Keratinocyte (primary cell): ENCODE measurements around the gene NIPAL4.
"Not testable (repeated sequence)": the region's sequence is repeated elsewhere in the genome, so short reads cannot be mapped to it uniquely, and the experiment has no call there.

Experiments
- EZH2 ChIP-seq: IDR thresholded peaks from one replicate; pipeline ENCODE4 v1.6.1; 2012; ENCODE audit warnings: inconsistent platforms, mild to moderate bottlenecking, low read length, moderate library complexity
- TF ChIP-seq, protein P1 (sequence below), 3 experiments: IDR thresholded peaks in 1 of 3; conservative IDR thresholded peaks in 1 of 3; optimal IDR thresholded peaks in 1 of 3; 2 replicates in 2 of 3; 3 replicates in 1 of 3; pipeline versions ENCODE3 to v1.5.1; 2011; ENCODE audit warnings: low read length in 3 of 3, mild to moderate bottlenecking in 3 of 3, moderate library complexity in 2 of 3, control low read depth in 1 of 3, inconsistent platforms in 1 of 3; ENCODE audit not compliant: insufficient read depth in 2 of 3; ENCODE audit errors: extremely low read depth in 1 of 3

DNA sequence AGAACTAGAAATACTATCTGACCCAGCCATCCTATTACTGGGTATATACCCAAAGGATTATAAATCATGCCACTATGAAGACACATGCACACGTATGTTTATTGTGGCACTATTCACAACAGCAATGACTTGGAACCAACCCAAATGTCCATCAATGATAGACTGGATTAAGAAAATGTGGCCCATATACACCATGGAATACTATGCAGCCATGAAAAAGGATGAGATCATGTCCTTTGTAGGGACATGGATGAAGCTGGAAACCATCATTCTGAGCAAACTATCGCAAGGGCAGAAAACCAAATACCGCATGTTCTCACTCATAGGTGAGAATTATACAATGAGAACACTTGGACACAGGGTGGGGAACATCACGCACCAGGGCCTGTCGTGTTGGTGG, 30.1 kb upstream of the NIPAL4 start:
- TF ChIP-seq, protein P1, sequence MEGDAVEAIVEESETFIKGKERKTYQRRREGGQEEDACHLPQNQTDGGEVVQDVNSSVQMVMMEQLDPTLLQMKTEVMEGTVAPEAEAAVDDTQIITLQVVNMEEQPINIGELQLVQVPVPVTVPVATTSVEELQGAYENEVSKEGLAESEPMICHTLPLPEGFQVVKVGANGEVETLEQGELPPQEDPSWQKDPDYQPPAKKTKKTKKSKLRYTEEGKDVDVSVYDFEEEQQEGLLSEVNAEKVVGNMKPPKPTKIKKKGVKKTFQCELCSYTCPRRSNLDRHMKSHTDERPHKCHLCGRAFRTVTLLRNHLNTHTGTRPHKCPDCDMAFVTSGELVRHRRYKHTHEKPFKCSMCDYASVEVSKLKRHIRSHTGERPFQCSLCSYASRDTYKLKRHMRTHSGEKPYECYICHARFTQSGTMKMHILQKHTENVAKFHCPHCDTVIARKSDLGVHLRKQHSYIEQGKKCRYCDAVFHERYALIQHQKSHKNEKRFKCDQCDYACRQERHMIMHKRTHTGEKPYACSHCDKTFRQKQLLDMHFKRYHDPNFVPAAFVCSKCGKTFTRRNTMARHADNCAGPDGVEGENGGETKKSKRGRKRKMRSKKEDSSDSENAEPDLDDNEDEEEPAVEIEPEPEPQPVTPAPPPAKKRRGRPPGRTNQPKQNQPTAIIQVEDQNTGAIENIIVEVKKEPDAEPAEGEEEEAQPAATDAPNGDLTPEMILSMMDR (optimal IDR thresholded peaks at IDR 0.05 in 1 of 3, IDR thresholded peaks at IDR 0.05 in 1 of 3, conservative IDR thresholded peaks at IDR 0.05 in 1 of 3; ENCODE audit: extremely low read depth in 1 of 3, insufficient read depth in 2 of 3, low read length in 3 of 3), result not testable (repeated sequence)
- TF ChIP-seq EZH2, result not testable (repeated sequence)
